ENCODE results near the gene ATXN7L3. TPM values are rescaled to one million over a fixed set of nuclear protein-coding genes. Genes with fewer than 3 reads are reported as not detected.

The ATXN7L3 gene
- total and polyA plus RNA-seq, 9 of the 15 experiments (the other 6 are each of a cell fraction or from before 2014, with no cell fraction given) = 0.62 to 66.1 (median 33.2) TPM

DNA sequence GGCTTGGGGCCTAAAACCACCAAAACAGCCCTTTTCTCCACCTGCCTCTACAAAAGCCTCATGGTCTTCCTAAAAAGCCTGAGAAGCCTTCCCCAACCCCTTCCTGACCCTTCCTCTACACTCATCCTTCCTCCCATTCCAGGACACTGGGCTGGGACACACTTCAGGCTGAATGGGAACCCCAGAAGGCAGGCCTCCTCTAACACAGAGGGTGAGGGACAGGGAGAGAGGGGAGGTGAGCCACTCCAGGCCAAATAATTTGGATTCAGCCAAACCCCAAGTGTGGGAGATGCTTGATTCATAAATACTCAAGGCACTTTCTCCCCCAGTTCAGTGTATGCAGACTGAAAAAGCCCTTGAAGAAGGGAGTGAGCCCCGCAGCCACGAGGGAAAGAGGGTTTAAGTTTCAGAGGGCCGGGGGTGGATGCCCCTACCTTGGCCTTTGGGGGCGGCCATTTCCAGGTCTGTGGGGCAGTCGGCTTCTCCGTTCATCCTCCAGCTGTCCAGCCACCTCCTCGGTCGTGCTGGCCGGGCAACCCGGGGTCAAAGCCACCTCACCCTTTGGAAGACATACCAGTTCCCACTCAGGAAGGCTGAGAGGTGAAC lies 18.2 kb upstream of the ATXN7L3 start (continued):
- TF ChIP-seq TBL1XR1 (IDR thresholded peaks at IDR 0.05; ENCODE audit: low read length in 2 of 2) (no peak), EP400 (IDR thresholded peaks at IDR 0.05) (0 out of 2 replicates have a peak, but pooled peaks have one; percentile 7), THAP7 (CRISPR knock-in tag; IDR thresholded peaks at IDR 0.05) (no peak), SAP30 (IDR thresholded peaks at IDR 0.05; ENCODE audit: borderline replicate concordance, insufficient read depth, low read depth, low read length, poor library complexity, severe bottlenecking) (peak; percentile 31), ZNF76 (CRISPR knock-in tag; IDR thresholded peaks at IDR 0.05; ENCODE audit: borderline replicate concordance) (no peak), SETDB1 (IDR thresholded peaks at IDR 0.05; ENCODE audit: low read length) (no peak), KLF10 (CRISPR knock-in tag; IDR thresholded peaks at IDR 0.05) (no peak), EP300 (IDR thresholded peaks at IDR 0.05; ENCODE audit: low read length) (no peak), U2AF1 (optimal IDR thresholded peaks at IDR 0.05; ENCODE audit: low read depth, low read length) (no peak), ZC3H11A (IDR thresholded peaks at IDR 0.05; ENCODE audit: low read depth, low read length) (no peak), EWSR1 (IDR thresholded peaks at IDR 0.05; ENCODE audit: borderline replicate concordance, low read depth, partially characterized antibody) (no peak), ARID3B (CRISPR knock-in tag; IDR thresholded peaks at IDR 0.05; ENCODE audit: borderline replicate concordance) (no peak), KLF16 (IDR thresholded peaks at IDR 0.05) (no peak)
- TF ChIP-seq, protein P1, sequence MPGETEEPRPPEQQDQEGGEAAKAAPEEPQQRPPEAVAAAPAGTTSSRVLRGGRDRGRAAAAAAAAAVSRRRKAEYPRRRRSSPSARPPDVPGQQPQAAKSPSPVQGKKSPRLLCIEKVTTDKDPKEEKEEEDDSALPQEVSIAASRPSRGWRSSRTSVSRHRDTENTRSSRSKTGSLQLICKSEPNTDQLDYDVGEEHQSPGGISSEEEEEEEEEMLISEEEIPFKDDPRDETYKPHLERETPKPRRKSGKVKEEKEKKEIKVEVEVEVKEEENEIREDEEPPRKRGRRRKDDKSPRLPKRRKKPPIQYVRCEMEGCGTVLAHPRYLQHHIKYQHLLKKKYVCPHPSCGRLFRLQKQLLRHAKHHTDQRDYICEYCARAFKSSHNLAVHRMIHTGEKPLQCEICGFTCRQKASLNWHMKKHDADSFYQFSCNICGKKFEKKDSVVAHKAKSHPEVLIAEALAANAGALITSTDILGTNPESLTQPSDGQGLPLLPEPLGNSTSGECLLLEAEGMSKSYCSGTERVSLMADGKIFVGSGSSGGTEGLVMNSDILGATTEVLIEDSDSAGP (CRISPR knock-in tag; IDR thresholded peaks at IDR 0.05) = no peak
- TF ChIP-seq, protein P2, sequence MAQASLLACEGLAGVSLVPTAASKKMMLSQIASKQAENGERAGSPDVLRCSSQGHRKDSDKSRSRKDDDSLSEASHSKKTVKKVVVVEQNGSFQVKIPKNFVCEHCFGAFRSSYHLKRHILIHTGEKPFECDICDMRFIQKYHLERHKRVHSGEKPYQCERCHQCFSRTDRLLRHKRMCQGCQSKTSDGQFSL (CRISPR knock-in tag; IDR thresholded peaks at IDR 0.05) = no peak
- TF ChIP-seq, protein P2 (tag; IDR thresholded peaks at IDR 0.05) = no peak

Data from K562 (cell line).